Fibroblast of skin of abdomen (primary cell): Measurements from ENCODE around the gene CHI3L1. TPM values are rescaled to one million over a fixed set of nuclear protein-coding genes. Genes with fewer than 3 reads are reported as not detected.
"Not testable (repeated sequence)": the region's sequence is repeated elsewhere in the genome, so short reads cannot be mapped to it uniquely, and the experiment has no call there.

Experiments used
- DNase-seq: peaks from one replicate; pipeline ENCODE4 v3.0.0-alpha.2; 2013
- polyA plus RNA-seq, 2 experiments: library from polyadenylated mRNA; unstranded; fragments of 120-200 nt; gene quantifications; one replicate each; pipeline ENCODE4 v1.2.1, GENCODE V29; 2013; ENCODE audit not compliant: insufficient read length in 2 of 2

CHI3L1 gene
- polyA plus RNA-seq (2013, experiment 1 of 2; ENCODE audit: insufficient read length): 0.28 TPM
- polyA plus RNA-seq (2013, experiment 2 of 2; ENCODE audit: insufficient read length): 0.29 TPM

DNA sequence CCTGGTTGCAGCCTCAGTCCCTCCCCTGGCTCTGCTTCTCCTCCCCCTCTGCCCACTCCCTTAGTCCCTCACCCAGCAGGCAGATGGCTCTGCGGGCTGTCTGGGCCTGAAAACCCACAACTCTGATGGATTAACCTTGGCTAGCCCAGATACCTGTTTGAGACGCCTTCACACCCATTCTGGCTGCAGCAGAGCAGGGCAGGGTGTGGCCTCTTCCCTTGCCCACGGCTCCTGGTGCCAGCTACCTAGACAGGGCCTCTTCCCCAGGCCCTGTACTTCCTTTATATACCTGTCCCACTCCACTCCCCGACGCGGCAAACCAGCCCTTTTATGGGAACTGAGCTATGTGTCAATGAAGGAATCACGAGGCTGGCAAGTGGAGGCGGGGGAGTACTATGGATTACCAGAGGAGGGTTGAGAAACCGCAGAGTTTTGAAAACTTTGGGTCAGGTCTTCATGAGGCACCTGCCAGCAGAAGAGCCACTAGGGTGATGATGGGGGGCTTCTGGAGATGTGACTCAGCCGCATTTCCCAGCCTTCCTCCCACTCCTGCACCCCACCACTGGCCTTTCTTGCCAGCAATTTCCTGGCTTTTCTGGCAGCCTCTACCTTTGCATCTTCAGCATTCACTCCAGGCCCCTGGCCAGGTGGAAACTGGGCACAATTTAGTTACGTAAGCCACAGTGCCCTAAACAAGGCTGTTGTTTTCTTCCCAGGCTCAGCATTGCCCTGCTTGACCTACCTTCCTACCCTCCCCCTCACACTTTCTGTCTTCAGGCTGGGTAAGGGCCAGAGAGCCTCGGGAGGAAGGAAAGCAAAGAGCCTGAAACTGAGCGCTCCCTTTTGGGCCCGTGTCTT, at the start of gene CHI3L1:
Gene CHI3L1, minus strand, starts transcription at position 259 of the 858 bp plus-strand sequence. Its CDS starts 81 bp downstream, at position 178.
- no peak for DNase-seq

DNA sequence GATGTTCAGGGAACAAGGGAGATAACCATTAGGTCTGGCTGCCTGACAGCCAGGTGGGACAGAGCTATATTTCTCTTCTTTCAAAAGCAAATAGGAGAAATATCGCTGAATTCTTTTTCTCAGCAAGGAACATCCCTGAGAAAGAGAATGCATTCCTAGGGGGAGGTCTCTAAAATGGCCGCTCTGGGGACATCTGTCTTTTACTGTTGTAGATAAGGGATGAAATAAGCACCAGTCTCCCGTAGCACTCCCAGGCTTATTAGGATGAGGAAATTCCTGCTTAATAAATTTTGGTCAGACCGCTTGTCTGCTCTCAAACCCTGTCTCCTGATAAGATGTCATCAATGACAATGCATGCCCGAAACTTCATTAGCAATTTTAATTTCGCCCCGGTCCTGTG, 48.4 kb upstream of the CHI3L1 start:
- not testable (repeated sequence) for DNase-seq

DNA sequence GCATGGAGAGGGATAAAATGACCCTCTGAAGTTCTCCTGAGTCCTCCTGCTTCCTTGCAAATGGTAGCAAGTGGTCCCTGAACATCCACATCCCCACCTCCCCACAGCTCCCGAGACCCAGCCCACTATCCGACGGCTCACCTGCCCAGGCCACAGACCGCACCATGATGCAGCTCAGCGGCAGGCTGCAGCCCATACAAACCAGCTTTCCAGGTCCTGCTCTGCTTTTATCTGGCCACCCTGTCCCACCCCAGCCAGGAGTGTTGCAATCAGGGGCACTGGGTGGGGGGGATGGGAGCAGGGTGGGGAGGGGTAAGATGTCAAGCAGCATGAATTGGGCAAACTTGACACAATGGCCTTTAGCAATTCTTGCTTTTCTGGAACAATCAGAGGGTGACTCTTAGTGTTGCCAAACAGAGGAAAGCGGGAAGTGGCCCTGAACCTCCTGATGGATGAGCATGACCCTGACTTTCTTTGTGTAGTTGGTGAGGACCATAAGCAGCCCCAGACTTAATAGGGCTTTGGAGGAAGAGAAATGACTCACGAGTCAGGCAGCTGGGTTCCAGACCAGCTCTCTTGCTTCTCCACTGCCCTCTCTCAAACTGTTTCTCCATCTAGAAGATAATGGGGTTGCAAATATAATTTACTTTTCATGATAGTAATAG, 43.1 kb upstream of the CHI3L1 start, which contains the start of gene CHIT1:
Gene CHIT1, minus strand, starts transcription at position 203 of the 665 bp plus-strand sequence. Its CDS starts 37 bp downstream, at position 166.
- no peak for DNase-seq

DNA sequence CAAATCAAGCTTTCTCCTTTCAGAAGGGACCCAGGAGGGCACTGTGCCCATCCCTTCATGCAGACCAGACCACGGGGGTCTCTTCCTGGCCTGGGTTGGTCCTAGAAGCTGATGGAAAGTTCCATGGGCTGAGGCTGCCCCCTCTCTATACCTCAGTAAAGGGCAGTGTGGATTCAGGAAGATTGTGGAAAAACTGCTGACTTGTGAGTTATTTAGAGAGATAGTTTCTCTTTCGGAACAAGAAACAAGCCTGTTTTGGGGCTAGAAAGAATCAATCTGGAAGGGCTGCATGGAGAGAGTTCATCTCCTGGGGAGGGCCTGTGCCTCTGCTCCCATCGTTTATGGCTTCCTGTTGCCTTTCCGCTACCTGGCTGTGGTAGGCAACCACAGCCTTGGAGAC, 42.2 kb upstream of the CHI3L1 start:
- no peak for DNase-seq

DNA sequence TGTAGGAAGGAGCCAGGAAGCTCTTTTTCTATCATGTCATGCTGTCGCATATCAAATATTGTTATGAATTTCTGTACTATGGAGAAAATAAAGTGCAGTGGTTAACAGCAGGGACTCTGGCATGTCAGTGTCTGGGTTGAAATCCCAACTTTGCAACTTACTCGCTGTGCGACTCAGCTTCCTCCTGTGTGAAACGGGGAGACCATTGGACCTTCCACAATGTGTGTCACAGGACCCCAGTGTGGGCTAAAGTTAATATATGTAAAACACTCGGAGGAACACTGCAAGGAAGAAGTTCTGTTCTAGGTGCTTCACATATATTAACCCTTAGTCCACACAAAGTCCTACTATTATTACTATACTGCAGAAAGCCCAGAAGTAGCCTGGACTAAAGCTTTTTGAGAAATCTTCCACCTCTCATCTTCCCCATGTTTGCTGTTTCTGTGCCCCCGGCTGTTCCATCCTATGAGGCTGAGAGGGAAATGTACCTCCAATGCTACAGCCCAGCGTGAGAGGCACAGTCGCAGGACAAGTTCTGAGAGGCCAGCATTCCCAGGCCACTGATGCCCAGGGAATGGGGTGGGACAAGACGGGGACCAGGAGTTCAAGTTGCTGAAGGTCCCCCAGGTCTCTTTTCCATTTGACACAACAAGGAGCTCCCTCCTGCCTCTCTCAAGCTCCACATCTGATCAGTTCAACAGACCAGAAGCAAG, 41.0 kb upstream of the CHI3L1 start:
- no peak for DNase-seq

DNA sequence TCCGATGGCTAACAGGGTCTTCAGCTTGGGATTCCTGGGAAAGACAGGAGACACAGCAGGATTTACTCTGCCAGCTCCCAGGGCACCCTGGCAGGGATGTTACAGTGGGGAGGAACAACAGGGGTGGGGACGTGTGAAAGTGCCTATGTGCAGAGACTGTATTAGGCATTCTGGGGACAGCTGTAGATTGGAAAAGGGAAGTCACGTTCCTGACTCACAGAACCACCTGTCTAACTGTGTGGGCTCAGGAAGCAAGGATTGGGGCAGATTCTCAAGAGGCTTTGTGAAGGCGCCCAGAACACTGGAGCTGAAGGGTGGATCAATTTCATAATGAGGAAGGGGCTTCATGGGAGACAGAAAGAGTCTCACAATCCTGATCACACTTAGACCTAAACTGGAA, 38.6 kb upstream of the CHI3L1 start:
- DNase-seq: no peak

DNA sequence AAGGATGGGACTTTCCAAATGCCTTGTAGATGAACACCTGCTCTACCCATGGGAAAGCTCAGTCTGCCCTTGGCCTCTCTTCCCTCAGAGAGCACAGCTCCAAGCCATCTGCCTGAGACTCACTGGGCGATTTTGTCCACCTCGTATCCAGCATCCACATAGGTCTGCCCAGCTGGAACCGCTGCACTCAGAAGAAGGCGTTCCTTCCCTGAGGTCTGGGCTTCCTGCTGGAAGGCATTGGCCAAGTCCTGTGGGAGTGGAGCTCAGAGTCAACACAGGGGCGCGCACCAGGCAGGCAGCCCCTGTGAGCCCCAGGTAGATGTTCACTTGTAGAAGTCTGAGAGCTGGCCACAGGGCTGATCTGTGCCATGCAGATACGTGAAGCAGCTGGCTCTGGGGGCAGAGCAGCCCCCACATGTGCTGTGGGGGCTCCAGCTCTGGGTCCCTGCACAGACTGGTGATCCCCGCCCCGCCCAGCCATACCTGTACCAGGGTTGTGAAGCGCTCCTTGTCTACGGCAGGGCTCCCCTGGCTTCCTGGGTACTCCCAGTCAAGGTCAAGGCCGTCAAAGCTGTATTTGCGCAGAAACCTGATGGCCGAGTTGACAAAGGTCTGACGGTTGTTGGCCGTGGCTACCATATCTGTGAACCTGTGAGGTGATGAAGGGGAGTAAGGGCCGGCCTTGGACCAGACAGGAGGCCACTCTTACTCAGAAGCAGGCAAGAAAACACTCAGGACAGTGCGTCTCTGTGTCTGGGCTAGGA, 36.7 kb upstream of the CHI3L1 start:
- DNase-seq: no peak

DNA sequence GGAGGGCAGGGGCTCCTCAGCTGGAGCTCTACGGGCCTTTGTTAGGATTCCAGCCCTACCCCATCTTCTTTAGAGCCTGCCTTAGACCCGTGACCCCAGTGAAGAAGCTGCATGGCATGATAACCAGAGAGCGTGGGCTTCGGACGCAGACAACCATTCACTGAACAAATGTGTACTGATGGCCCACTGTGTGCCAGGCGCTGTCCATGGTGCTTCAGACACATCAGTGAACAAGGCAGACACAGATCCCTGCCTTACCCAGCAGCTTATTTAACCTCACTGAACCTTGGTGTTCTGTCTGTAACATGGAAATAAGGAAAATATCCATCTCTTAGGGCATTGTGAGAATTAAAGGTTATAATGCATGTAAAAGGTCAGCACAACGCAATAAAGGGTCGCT, 33.4 kb upstream of the CHI3L1 start:
- DNase-seq: no peak

DNA sequence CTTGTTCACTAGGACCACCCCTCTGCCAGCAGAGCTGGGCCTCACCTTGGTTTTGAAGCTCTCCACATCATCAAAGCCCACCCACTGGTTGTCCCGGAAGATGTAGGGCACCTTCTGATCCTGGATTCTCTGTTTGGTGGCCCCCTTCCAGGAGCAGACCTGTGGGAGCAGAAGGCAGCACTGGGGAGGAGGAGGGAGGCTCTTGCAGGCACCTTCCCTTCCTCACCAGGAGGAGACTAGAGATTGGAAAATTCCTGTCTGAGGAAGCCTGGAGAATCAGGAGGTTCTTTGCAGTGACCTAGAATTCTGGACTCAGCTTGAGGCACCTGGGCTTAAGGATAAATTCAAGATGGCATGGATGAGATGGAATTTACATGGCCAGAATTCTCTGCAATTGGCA, 32.7 kb upstream of the CHI3L1 start:
- DNase-seq: no peak

DNA sequence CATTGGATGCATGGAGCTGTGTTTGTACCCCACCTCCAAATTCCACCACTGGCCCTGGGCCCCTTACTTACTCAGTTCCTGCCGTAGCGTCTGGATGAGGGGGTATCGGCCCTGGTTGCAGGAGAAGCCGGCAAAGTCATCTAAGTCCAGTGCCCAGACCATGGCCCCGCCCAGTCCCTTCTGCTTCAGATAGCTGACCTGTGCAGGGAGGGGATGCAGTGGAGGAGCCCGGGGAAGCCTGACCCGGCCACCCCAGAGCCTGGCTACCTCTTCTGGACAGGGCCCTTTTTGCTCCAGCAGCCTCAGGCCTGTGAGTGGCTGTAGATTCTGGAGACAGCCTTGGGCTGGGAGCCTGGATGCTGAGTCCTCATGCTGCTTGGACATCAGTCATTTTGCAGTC, 31.2 kb upstream of the CHI3L1 start:
- DNase-seq: no peak

DNA sequence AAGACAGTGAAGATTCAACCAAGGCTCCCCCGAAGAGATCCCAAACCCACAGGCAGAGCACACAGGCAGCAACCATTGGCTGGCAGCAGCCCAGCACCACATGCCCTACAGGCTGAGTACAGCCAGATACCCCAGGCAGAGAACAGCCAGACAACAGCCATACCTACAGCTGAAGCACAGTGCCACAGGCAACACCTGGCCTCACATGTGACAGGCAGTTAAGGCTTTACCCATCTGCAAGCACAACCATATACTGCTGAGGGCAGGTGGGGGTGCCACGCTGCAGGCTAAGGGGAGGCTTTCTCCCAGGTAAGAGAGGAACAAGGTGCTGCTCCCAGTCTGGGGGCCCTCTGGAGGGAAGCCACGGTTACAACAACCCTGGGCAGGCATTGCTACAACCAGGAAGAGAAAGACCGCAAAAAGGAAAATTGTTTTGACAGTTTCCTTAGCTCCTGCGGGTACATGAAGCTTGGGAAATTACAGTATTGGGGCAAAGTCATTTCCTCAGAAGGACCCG, 30.7 kb upstream of the CHI3L1 start:
- no peak for DNase-seq

DNA sequence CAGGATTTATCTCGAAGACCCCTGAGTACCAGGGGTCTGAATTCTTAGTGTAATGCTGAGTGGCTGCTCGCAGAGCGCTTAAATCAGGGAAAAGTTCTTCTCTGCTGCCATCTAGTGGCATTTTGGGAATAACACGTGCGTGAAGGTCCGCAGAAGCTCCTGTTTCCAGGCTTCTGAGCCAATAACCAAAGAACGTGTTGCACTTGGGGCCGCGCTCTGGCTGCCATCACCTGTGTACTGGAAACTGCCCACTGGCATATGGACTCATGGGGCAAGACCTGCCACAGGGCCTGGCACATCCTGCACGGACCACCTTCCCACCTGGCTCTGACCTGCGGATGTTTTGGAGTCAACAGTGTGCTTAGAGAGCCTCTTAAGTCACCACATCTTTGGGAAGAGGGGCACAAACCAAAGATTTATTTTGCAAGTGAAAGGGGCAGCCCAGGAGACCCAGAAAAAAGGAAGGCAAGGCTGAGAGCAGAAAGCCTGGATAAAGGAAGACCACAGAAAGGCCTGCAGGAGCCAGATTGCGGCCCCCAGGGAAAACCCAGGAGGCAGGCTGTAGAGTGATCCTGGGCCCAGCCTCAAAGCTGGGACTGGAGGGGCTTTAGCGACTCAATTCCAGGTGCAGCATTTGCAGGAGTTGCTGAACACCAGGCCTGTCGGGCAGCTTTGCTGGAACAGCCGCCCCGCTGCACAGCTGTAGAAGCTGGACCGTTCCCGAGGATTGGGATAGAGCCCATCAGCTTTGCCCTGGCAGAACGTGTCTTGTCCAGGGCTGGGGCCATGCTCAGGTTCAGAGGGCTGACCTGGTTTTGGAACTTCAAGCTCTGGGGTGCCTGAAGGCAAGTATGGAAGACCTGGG, 30.0 kb upstream of the CHI3L1 start:
- DNase-seq: peak; percentile 58

DNA sequence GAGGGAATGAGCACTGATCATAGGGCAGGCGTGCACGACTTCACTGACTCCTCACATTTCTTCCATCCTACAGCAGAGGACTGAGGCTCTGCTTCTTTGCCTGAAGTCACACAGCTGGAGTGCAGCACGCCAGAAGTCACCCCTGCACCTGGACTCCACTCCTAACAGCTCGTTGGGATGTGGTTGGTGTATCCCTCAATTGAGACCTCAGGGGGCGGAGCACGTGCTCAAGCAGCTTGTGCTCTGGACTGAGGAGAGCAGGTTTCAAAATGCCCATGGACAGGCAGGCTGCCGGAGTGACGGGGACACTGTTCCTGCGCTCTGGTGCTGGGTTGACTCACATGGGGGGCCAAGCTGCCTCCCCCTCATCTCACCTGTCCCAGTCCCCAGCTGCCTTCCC, 29.1 kb upstream of the CHI3L1 start:
- DNase-seq: no peak

DNA sequence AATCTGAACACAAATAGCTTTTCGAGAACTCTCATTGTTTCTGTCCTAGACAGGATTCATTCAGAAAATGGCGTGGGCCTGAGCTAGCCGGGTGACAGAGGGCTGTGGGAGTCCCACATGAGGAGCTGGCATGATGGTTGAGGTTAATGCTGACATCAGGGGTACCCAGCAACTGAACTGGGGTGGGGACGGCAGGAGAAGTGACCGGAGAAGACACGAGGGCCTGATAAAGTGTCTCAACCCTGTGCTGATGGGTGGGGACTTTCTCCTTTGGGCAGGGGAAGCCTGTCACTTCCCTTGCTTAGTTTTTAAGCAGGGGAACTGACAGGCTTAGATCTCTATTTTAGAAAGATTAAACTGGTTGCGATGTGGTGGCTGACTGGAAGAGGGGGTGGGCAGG, 28.4 kb upstream of the CHI3L1 start:
- no peak for DNase-seq

DNA sequence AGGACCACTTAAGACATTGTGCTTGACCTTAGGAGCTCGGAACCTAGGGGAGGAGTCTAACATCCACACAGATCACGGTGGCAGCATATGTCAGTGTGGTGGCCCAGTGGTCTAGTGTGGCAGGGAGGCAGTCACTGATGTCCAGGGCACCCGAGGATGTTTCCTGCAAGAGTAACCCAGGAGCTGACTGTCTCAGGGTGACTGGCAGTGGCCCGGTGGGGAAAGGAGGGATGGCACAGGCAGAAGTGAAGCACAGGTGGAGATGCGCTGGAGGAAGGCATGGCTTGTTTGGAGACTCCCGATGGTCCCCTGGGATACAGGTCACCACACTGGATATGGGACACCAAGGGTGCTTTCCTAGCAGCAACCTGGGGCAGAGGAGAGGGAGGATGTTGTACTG, 26.6 kb upstream of the CHI3L1 start:
- no peak for DNase-seq

DNA sequence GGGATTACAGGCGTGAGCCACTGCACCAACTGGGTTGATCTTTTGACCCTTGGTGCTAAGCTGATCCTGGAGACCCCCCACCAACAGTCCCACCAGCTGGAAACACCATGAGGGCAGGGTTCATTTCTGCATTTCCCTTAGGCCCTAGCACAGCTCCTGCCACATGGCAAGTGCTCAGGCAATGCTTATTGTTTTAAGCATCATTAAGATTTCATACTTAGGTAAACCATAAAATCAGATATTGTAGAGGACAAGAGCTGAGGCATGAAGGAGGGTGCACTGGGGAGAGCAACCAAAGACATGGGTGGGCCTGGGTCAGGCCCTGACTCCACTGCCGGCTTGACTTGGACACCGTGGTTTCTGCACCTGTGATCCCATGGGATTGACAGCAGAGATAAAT, 25.3 kb upstream of the CHI3L1 start:
- DNase-seq: no peak

DNA sequence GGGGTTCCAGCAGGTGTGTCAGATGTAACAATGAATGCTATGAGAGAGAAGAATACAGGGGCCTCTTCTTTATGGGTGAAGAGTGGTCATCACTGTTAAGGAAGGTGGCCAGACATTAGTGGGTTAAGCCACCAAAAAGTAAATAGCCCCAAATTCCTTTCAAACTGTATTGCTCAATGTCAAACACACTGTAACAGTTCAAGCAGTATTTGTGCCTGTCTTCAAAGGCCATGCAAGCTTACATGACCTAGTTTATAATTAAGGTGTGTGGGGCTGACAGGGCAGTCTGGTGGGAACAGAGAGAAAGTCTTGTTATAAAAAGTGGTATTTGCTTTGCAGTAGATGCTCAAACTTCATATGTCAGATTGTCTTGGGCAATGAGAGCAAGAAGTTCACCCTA, 24.5 kb upstream of the CHI3L1 start:
- no peak for DNase-seq

DNA sequence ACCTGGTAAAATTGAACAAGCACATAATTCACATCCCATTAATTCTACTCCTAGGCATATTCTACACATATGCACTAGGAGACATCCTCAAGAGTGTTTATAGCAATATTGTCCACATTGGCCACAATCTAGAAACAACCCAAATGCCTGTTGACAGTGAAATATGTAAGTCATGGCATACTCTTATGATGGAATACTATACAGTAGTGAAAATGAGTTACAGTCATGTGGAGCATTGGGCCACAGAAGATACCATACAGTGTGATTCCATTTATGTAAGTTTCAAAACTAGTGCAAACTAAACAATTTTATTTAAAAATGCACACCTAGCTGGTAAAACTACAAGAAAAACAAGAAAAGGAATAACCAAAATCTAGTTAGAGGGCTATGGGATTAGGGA, 23.8 kb upstream of the CHI3L1 start:
- DNase-seq: no peak

DNA sequence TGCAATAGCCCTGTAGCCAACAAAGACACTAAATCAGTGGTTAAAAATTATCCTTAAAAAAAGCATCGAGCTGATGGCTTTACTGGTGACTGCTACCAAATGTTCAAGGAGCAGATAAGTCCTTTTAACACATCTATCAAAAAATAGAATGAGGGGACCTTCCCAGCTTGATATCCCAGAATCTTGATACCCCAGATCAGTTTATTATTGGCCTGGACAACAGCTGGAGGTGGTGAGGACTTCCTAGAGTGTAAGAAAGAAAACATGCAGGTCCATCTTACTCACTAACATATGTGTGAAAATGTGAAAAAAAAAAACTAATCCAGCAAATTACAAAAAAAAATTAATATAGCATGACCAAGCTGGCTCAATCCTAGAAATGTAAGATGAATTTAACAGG, 21.7 kb upstream of the CHI3L1 start:
- DNase-seq: no peak

DNA sequence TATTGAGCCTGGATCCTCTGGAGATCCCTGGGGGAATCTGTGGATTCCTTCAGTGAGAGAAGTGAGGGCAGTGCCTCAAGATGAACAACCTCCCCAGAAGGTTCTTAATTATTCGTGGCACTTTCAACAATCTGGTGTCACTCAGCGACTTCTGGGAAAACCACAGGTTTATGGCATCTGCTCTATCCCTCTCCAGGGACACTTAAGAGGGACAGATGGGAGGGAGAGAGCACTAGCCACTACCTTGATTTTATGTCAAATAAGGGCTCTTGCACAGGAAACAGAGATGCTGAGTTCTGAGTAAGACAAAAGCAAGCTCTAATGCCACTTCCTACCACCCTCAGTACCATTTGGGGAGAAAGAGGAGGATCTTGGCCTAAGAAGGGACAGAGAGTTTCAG, 21.2 kb upstream of the CHI3L1 start:
- DNase-seq: no peak

DNA sequence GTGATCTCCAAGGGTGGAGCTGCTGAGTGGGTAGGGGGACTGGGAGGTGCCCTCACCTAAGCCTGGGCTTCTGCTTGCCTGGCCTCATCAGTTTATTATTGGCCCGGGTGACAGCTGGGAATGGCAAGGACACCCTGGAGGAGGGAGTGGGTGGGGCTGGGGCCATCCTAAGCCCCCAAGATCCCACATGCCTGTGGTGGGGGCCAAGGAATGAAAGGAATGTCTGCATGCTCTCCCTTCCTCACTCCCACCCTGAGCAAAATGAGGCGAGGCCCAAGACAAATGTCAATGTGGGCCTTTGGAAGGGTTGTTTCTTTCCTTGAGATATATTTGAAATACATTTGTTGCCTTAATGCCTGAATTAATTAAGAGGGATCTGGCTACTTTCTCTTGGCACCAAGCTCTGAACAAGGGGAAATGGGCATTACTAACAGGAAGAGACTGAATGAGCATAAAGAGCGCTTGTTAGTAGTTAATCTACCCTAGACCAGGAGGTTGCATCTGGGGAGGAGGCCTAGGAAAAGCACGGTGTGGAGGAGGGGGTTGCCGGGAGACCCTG, 19.7 kb upstream of the CHI3L1 start:
- peak; percentile 23 for DNase-seq
